Measurements from ENCODE around the gene CLEC4M.
"Not testable (repeated sequence)": the region's sequence is repeated elsewhere in the genome, so short reads cannot be mapped to it uniquely, and the experiment has no call there.

The CLEC4M gene

DNA sequence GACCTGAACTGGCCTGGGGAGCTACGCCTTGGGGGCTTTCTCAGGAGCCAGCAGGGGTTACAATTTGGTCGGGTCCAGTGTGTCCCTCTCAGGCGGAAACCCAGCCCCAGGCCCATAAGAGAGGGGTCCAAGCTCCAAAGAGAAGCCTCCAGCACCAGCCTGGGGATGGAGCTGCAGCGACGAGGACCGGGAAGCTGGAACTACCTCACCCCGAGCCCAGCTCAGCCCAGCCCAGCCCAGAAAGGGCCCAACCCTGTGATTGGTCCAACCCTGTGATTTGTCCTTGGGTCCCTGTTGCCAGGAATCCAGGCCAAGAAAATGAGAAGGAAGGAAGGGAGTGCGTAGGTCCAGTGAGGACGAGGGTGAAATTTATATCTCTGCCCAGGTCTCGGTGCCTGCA, 24.1 kb downstream of the CLEC4M start:
- no peak for TF ChIP-seq ZFX (IDR thresholded peaks at IDR 0.05)
- TF ChIP-seq, protein P1, sequence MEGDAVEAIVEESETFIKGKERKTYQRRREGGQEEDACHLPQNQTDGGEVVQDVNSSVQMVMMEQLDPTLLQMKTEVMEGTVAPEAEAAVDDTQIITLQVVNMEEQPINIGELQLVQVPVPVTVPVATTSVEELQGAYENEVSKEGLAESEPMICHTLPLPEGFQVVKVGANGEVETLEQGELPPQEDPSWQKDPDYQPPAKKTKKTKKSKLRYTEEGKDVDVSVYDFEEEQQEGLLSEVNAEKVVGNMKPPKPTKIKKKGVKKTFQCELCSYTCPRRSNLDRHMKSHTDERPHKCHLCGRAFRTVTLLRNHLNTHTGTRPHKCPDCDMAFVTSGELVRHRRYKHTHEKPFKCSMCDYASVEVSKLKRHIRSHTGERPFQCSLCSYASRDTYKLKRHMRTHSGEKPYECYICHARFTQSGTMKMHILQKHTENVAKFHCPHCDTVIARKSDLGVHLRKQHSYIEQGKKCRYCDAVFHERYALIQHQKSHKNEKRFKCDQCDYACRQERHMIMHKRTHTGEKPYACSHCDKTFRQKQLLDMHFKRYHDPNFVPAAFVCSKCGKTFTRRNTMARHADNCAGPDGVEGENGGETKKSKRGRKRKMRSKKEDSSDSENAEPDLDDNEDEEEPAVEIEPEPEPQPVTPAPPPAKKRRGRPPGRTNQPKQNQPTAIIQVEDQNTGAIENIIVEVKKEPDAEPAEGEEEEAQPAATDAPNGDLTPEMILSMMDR (conservative IDR thresholded peaks at IDR 0.05) = no peak
- H3K27ac ChIP-seq = no peak overlapping the region

- TF ChIP-seq ZFX (IDR thresholded peaks at IDR 0.05) = no peak
- TF ChIP-seq, protein P1 (conservative IDR thresholded peaks at IDR 0.05) = no peak
- H3K27ac ChIP-seq = no peak overlapping the region
Measured at GRCh38 chr19:7787602-7788177, 24.6 kb downstream of the CLEC4M start.

GRCh38 chr19:7788178-7788932, 25.3 kb downstream of the CLEC4M start:
- no peak overlapping the region for H3K27ac ChIP-seq
- TF ChIP-seq, protein P1 (conservative IDR thresholded peaks at IDR 0.05) = no peak
- no peak for TF ChIP-seq ZFX (IDR thresholded peaks at IDR 0.05)

DNA sequence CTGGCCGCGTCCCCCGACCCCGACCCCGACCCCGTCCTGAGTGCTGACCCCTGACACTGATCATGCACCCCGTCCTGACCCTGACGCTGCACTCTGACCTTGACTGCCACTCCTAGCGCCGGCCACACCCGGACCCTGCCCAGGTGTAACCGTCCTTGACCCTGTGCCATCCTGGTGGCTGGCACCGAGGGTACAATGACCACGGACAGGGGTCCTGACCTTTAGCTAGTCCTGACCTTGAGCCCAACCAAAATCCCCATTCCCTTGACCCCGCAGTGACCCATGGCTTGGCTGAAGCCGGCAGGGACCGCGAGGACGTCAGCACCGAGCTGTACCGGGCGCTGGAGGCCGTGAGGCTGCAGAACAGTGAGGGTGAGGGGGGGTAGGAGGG, 25.9 kb downstream of the CLEC4M start:
- H3K27ac ChIP-seq = no peak overlapping the region
- TF ChIP-seq, protein P1 (conservative IDR thresholded peaks at IDR 0.05) = no peak
- no peak for TF ChIP-seq ZFX (IDR thresholded peaks at IDR 0.05)

DNA sequence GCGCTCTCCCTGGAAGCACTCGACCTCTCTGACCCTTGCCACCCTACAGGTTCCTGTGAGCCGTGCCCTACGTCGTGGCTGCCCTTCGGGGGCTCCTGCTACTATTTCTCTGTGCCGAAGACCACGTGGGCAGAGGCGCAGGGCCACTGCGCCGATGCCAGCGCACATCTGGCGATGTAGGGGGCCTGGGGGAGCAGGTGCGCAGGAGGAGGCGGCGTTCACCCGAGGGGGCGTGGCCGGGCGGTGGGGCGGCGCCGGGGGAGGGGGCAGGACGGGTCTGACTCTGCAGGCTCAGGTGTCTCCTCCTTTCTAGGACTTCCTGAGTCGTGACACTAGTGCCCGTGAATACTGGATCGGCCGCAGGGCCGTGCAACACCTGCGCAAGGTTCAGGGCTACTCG, 26.4 kb downstream of the CLEC4M start:
- TF ChIP-seq, protein P1 (conservative IDR thresholded peaks at IDR 0.05) = no peak
- TF ChIP-seq ZFX (IDR thresholded peaks at IDR 0.05) = no peak
- no peak overlapping the region for H3K27ac ChIP-seq

DNA sequence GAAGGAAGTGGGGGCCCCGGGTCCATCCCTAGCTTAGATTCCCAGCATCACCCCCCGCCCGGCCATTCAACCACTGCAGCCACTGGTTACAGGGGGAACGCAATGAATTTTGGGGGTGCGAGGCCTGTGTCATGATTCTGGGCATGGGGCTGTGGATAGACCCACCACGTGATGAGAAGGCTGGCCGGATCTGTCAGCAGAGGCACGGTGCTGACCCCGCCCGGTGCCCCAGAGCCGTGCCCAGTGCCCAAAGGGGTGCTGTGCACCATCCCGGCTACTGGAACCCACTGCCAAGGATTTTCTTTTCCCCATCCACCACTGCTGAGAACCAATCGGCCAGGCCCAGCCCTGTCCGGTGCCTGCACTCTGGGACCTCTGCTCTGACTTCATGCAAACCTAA, 27.4 kb downstream of the CLEC4M start:
- no peak overlapping the region for H3K27ac ChIP-seq
- no peak for TF ChIP-seq ZFX (IDR thresholded peaks at IDR 0.05)
- TF ChIP-seq, protein P1 (conservative IDR thresholded peaks at IDR 0.05) = no peak

DNA sequence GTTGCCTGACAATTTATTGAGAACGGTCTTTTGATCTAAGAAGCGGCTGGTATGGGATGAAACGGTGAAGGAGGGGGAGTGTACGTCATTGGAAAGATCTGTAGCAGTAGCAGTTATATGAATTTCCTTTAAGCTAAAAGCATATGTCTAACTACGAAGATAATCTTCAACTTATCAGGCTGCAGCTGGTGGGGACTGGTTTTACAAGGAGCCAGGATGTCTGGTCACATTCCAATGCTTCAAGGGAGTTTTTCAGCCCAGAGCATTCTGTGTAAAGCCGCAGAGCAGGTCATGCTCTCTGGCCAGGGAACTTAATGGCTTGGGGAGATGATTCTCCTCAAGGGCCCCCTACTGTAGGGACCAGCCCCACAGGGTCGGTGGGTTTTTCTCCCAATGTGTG, 29.2 kb downstream of the CLEC4M start:
- no peak for TF ChIP-seq ZFX (IDR thresholded peaks at IDR 0.05)
- TF ChIP-seq, protein P1 (conservative IDR thresholded peaks at IDR 0.05) = no peak
- no peak overlapping the region for H3K27ac ChIP-seq

DNA sequence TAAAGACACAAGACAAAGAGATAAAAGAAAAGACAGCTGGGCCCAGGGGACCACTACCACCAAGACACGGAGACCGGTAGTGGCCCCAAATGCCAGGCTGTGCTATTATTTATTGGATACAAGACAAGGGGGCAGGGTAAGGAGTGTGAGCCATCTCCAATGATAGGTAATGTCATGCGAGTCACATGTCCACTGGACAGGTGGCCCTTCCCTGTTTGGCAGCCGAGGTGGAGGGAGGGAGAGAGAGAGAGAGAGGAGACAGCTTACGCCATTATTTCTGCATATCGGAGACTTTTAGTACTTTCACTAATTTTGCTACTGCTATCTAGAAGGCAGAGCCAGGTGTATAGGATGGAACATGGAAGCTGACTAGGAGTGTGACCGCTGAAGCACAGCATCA, 29.7 kb downstream of the CLEC4M start:
- not testable (repeated sequence) for H3K27ac ChIP-seq

Measured in C4-2B (cell line).